NCI-H82 treated with DMSO at 0.1 percent for 48 hours (cell line): ENCODE measurements around the gene CAMTA1.
A peak's percentile ranks its signal among the peaks of the same experiment; 100 is the strongest.

Source experiments
- DNase-seq: peaks from one replicate; lab custom pipeline; 2025; ENCODE audit not compliant: unreplicated experiment; lab: John Stamatoyannopoulos, UW

CAMTA1 gene

GRCh38 chr1:7060745-7061144 lies 275.5 kb downstream of the CAMTA1 start:
- DNase-seq: no peak

GRCh38 chr1:7062346-7063061 lies 277.2 kb downstream of the CAMTA1 start:
- no peak for DNase-seq

- DNase-seq: no peak
These were observed 278.7 kb downstream of the CAMTA1 start for GRCh38 chr1:7063981-7064380.

- no peak for DNase-seq
These were observed 283.3 kb downstream of the CAMTA1 start for GRCh38 chr1:7068552-7068951.

GRCh38 chr1:7069931-7070330 lies 284.7 kb downstream of the CAMTA1 start:
- DNase-seq: no peak

- peak; percentile 30 for DNase-seq
These were observed 285.3 kb downstream of the CAMTA1 start for GRCh38 chr1:7070389-7071029.

GRCh38 chr1:7076117-7076516 lies 290.9 kb downstream of the CAMTA1 start:
- DNase-seq: no peak

- DNase-seq: no peak
These were observed 291.3 kb downstream of the CAMTA1 start for GRCh38 chr1:7076572-7076971.

GRCh38 chr1:7077136-7077535 lies 291.9 kb downstream of the CAMTA1 start:
- no peak for DNase-seq

GRCh38 chr1:7077970-7078369 lies 292.7 kb downstream of the CAMTA1 start:
- no peak for DNase-seq

GRCh38 chr1:7079637-7080036 lies 294.4 kb downstream of the CAMTA1 start:
- DNase-seq: no peak

GRCh38 chr1:7084232-7084894 lies 299.1 kb downstream of the CAMTA1 start:
- DNase-seq: peak; percentile 70

GRCh38 chr1:7085521-7085920 lies 300.3 kb downstream of the CAMTA1 start:
- DNase-seq: no peak

- no peak for DNase-seq
These were observed 300.9 kb downstream of the CAMTA1 start for GRCh38 chr1:7086106-7086505.

- no peak for DNase-seq
These were observed 302.6 kb downstream of the CAMTA1 start for GRCh38 chr1:7087888-7088287.

- DNase-seq: no peak
These were observed 304.2 kb downstream of the CAMTA1 start for GRCh38 chr1:7089497-7089896.

GRCh38 chr1:7093297-7093696 lies 308.0 kb downstream of the CAMTA1 start:
- no peak for DNase-seq

GRCh38 chr1:7094086-7094485 lies 308.8 kb downstream of the CAMTA1 start:
- no peak for DNase-seq

- no peak for DNase-seq
These were observed 309.3 kb downstream of the CAMTA1 start for GRCh38 chr1:7094509-7094908.

GRCh38 chr1:7095343-7095964 lies 310.2 kb downstream of the CAMTA1 start:
- no peak for DNase-seq

GRCh38 chr1:7097938-7098592 lies 312.8 kb downstream of the CAMTA1 start:
- no peak for DNase-seq
